NCI-H2196 treated with DMSO at 0.1 percent for 48 hours (cell line): Measurements from ENCODE around the gene NCKAP5L.

Experiments used
- DNase-seq: peaks from one replicate; lab custom pipeline; 2025; ENCODE audit not compliant: unreplicated experiment; lab: John Stamatoyannopoulos, UW

NCKAP5L gene

DNA sequence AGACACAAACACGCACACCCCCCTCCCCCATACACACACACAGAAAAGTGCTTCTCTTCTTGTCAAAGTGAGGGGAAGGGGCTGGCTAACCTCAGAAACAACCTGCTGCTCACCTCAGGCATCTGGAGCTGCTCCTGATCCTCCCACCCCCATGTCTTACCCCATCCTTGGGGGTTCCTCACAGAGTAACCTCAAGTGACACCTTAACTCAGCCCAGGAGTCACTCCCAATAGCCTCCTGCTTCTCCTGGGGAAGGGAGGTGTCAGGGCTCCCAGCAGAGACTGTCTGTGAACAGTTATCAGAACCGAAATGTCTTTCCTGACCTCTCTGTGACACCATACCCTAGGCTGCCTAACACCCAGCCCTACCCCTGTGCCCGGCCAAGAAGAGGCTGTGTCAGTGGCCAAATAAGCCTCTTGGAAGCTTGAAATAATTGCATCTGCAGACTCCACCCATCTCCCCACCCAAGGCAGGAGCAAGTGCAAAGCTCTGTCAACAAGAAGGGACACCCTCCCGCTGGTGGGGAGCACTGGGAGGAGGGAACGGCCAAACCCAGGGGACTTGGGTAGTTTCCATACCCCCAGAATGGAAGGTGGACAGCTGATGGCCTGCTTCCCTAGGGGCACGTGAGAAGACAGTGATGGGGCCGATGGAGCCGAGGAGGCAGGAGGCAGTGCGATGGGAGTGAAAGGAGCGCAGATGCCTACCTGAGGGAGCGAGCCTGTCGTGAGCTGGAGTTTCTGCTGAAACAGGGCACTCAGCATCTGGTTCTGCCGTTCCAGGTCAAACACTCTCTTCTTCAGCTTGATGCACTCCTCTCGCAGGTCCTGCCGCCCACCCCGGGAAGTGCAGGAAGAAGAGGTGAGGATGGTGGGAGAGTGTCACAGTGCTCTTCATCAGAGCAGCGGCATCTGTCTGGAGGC is 26.8 kb downstream of the NCKAP5L start:
- DNase-seq, result no peak

DNA sequence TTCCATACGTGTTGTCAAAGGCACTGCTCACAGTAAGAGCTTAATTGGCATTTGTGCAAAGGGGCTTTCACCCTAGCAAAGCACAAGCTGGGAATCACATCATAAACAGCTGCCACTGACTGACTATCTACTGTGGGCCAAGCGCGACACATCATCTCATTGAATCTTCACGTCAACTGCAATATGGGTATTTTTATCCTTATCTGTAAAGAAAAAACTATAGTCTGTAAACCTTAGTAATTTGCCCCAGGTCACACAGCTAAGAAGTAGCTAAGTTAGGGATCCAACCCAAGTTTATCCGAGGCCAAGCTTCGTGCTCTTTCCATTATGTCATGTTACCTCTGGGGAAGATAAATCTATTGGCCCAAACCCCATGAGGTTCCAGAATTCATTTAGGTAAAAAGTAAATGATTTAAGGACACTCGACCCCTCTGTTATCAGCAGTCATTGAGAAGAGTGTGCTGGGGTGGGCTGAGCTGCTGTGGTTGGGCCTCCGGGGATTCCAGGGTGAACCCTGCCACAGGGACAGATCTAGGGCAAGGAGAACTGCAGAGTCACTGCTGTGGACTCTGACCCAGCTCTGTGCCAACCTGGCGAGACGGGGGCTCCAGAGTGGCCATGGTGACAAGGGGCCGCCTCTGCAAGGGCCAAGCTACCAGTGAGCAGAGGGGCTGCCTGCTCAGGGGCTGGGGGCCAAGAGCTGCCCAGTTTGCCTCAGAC is 27.6 kb downstream of the NCKAP5L start:
- DNase-seq, result no peak

DNA sequence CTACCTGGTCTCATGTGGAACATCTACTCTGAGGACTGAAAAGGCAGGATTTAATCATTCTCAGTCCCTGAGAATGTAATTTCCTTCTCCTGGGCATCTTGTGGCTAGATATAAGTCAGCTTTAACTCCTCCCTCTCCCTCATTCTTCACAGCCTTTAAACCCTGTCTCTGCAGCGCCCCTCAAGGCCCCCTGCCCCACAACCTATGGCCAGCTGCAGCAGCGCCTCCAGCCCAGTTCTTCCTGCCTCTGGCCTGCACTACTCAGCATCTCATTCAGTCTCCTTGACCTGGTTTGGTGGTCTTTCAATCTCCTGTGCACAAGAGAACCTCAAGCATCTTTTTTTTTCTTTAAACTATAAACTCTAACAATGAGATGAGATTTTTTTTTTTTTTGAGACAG is 29.3 kb downstream of the NCKAP5L start:
- no peak for DNase-seq

DNA sequence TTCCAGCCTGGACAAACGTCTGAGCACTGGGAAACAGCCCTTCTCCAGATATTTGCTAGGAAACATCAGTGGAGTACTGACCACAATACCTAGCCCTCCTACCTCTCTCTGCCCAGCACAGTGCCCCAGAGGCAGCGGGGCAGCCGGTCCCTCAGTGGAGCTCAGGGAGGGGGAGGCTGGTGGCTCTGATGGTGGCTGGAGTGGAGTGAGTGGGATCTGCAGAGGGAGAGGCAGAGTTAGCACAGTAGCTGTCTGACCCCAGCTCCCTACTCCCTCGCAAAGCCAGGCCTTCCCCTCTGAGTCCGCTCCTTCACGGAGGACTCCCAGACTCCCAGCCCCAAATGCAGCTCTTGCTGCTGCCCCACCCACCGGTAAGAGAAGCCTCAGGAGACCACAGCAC is 30.0 kb downstream of the NCKAP5L start:
- no peak for DNase-seq

DNA sequence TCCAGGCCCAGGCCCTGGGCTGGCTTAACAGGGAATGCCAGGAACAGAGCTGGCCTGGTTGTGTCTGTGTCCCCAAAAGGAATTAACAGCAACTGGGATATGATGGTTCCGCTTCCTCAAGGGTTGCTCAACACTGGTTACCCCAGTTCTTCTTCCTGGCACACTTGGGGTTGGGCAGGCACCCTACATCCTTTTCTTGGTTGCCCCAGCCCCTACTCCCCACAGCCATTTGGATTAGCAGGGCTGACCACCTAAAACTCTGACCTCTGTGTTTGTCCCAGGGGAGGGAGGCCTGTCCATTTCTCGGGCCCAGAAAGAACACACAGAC is 30.8 kb downstream of the NCKAP5L start:
- no peak for DNase-seq

DNA sequence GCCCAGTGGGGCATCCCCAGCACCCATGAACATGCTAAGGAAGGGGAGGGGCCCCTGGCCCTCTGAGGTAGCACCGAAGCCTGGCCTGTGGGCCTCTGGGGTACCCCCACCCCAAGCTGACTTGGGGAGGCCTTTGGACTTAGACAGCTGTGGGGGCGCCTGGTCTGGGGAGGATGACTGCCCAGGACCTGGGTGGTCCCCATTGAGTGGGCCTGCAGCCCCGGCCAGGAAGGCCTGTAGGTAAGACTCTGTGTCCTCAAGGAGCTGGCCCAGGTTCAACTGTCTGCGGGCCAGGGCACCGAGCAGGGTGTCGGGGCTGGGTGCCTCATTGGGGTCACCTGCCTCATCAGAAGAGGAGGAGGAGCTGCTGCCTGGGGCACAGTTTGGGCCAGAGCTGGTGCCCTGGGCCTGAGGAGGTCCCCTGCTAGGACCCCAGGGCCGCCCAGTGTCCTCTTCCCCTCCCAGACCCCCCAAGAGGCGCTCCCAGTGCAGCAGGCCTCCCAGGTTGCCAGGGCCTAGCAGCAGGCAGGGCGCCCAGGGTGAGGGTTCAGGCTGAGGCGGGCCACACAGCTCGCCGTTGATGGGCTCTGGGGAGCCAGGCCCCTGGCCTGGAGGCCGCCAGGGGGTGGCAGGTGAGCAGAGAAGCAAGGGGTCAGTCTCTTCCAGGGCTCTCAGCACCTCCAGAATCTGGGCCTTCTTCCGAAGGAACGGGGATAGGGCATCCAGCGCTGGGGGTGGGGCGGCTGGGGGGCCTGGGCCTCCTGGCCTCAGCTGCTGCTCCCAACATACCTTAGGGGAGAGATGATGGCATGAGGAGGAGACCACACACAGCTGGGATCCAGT is 31.4 kb downstream of the NCKAP5L start:
- no peak for DNase-seq

DNA sequence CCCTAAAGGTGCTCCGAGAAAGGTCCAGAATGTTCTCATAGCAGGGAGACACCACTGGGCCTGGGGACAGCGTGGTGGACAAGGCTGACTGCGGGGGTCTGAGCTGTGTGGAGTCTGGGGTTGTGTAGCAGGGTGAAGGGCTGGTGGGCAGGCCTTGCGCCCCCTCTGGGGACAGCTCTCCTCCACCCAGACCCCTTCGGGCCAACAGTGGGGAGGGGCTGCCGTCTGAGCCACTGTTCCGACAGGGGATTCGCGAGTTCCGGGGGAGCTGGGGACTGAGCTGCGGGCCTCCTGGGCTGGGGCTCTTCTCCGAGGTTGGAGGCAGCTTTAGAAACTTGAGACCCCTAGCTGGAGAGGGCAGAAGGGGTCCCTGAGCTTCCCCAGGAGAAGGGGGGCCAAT is 32.1 kb downstream of the NCKAP5L start:
- no peak for DNase-seq

DNA sequence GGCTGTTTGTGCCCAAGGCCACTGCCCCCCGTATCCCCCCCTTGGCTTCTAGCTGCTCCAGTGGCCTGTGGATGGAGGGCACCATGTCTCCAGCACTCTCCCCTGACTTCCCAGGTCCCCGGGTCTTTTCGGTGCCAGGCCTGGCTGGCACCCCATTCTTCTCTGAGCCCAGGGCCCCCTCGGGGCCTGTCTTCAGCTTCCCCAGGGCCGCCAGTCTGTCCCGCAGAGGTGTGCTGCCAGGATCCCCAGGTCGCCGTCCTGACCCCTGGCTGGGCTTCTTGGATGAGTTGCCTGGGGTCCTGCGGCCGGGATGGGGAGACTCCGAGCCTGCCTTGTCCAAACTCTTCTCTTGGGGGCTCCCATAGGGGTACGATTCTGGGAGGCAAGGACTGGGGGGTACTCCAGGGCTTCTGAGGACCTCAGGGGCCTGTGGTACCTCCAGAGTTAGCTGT is 32.5 kb downstream of the NCKAP5L start:
- DNase-seq, result no peak

DNA sequence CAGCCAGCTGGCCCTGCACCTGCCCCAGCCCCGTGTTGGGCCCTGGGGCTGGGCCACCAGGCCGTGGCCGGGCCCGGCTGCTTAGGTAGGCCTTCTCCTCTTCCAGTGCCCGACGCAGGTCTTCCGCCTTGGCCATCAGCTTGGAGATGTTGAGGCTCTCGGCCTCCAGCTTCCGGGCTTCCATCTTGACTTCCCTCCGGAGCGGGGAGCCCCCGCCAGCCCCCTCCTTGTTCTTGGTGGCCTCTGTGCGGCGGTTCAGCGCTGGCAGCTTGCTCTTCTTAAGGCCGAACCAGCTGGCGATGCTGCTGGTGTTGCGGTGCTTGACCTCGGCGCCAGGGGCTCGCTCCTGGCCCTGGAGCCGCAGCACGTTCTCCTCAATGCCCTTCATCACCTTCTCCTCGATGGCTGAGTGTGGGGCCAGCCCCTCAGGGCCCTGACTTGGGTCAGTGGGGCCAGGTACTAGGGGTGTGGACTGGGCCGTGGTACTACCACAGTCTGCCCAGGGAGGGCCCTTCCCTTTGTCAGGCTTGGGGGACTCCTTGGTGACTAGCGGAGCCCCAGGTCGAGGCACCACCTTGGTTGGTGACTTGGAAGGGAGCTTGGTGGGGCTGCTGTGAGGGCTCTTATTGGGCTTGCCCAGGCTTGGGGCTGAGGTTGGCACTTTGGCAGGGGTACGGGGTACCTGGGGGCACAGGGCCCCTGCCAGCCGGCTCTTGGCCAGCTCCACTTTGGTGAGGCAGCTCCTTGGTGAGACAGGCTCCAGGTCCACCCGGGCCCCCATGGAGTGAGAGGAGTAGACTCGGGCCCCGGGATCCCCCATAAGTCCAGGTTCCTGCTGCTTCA is 33.2 kb downstream of the NCKAP5L start:
- DNase-seq, result no peak

DNA sequence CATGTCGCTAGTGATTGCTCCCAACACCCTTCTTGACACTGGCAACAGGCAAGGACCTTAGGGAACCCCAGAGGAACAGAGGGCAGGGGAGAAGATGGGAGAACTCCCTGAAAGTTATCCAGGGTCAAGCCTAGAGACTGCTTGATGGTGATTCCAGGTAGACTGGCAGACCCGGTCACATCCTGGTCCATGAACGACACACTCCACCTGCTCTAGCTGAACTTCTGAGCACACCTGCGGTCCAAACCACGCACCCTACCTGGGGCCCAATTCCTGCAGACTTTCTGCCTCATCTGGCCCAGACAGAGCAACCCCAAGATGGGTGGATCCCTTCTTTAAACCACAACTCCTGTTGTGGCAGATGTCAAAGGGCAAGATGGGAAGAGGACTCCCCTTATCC is 34.2 kb downstream of the NCKAP5L start:
- no peak for DNase-seq

DNA sequence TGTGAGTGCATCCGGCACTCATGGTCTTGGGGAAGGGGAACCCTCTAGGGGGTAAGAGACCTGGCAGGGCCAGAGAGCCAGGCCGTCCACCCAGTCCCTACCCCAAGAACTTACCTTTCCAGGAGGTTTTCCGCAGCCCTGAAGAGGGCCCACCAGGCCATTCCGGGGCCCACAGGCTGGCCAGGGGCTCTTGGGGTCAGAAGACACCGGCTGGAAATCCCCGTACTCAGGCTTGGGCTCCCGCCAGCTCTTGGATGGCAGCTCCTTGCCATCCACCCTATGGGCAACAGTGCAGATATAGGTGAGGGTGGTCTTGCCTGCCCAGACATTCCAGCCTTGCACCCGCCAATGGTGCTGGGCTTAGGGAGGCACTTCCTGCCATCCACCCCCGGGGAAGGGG is 34.6 kb downstream of the NCKAP5L start:
- DNase-seq, result no peak

DNA sequence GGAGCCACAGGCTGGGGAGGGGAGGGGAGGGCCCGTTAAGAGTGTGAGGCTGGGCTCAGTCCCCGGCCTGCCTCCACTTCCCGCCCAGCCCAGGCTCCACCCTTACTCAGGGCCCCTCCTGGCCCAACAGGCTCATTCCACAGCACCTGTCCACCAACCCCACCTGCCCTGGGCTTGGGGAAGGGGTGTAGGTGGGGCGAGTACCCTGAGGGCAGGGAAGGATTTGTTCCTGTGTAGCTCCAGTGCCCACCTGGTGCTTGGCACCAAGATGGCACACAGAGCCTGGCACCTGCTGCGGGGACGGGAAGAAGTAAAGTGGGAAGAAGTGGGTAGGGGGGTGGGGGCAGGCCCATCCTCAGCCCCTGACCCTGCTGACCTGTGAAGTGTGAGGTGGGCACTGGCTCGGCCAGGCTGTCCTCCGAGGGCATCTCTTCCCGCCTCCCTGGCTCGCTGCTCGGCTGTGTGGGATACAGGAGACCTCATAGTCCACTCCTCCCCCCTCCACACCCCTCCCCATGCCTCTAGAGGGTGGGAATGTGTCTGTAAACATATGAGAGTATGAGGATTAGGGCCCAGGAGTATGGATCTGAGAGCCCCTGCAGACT is 35.1 kb downstream of the NCKAP5L start:
- DNase-seq, result no peak

DNA sequence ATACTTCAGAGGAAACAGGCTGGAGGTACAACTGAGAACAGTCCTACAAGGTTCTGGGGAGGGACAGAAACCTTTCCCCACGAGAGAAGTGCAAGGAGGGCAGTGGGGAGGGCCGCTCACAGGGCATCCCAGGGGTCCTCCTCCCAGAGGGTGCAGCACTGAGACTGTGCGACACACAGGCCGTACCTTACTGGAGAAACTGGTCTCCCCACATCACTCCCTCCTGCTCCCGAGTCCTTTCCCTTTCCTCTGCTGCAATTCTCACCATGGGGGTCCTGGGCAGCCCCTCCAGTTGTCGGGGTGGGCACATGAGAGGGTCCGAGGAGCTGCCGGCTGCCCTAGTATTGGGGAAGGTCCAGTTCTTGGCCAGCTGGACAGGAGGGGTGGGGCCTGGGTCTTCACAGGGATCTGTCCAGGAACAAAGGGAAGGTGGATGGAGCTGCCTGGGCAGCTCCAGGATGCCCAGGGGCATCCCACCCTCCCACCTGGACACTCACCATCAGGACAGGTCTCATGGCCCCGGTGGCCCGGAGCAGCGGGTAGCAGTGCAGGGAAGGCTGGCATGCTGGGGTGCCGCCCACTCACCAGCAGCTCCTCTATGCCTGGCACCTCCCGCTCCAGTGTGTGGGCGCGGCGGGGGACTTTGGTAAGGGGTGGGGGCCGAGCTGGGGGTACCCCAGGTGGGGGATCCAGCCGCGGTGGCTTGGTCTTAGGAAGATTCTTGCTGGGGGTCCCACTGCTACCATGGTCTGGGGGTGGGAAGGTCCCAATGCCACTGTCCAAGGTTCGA is 35.8 kb downstream of the NCKAP5L start:
- DNase-seq, result no peak

DNA sequence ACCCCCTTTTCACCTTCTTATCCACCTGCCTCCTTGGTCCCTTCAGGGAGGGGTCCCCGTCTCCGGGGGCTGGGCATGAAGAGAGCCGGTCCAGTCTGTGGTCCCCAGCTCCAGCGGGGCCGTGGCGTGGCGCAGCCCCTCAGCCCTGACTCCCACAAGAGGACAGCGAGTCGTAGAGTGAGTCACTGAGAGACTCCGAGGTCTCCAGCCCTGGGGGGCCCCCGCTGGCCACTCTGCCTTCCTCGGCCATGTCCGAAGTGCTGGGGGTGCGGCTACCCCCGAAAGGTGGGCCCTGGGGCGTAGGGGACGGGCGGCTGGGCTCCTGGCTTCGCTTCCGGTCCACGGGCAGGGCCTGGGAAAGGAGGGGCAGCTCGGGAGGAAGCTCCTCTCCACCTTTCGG is 36.5 kb downstream of the NCKAP5L start:
- no peak for DNase-seq

DNA sequence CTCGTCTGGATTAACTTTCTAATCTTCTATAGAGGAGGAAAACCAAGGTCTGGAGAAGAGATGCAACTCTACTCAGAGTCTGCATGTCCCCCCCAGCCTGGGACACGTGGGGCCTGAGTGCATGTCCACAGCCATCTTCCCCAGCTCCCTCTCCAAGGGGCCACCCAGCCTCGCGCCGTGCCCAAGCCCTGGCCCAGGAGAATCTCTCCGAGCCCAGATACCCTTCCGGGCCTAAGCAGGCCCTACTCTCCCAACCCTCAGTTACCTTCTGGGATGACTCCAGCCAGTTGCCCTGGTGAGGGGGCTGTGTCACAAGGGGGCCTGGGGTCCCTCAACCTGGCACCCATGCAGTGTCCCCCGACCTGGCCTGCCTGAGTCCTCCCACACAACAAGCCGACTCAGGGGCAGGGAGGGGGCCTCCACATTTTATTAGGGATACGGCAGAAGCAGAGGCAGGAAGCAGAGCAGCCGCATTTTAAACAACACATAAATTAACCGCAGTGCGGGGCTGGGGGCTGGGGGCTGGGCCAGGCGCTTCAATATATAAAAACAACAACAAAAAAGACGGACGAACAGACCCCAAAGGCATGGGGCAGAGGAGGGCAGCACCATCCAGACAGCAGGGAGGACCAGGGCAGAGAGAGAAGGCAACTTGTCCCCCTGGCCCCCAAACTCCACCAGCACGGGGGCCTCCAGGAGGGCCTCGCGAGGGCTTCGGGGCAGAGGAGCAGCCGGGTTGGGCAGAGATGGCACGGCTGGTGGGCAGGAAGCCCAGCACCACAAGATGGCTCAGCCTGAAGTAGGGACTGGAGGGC is 37.3 kb downstream of the NCKAP5L start:
- DNase-seq, result no peak

DNA sequence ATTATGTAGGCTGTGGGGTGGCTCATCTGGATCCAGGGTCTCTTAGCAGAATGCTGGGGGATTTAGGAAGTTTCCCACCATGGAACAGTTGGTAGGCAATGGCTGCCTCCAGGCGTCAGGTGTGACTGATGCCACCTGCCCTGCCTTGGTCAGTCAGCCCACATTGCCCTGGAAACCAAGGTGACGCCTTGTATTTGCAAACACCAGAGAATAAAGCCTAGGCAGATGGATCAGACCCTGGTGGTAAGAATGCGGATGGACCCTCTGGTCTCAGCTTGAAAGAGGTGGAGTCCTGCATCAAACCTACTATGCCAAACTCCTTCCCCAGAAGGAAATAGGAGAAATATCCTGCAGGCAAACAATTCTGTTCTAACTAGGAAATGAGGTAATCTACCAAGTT is 38.2 kb downstream of the NCKAP5L start:
- no peak for DNase-seq

DNA sequence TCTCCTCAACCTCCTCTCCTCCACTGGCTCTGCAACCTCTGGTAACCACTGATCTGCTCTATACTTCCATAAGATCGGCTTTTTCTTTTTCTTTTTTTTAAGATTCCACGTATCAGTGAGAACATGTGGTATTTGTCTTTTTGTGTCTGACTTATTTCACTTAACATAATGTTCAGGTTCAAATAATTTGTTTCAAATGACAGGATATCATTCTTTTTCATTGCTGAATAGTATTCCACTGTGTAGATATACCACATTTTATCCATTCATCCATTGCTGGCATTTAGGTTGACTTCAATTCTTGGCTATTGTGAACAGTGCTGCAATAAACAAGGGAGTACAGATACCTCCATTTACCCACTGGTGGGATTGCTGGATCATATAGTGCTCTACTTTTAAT is 40.5 kb downstream of the NCKAP5L start:
- DNase-seq, result no peak

DNA sequence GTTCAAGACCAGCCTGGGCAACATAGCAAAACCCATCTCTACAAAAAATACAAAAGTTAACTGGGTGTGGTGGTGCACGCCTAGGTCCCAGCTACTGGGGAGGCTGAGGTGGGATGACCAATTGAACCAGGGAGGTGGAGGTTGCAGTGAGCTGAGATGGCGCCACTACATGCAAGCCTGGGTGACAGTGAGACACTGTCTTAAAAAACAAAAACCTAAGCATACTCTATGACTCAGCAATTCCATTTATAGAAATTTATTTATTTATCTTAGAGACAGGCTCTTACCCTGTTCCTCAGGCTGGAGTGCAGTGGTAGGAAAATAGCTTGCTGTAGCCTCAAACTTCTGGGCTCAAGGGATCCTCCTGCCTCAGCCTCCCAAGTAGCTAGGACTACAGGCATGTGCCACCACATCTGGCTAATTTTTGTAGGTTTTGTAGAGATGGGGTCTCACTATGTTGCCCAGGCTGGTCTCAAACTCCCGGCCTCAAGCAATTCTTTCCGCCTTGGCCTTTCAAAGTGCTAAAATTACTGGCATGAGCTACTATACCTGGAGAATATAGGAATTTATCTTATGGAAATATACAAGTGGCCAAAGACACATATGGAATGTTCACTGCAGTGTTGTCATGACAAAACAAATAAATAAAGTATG is 43.3 kb downstream of the NCKAP5L start:
- no peak for DNase-seq
